ENCODE data around the gene ATP5IF1.

DNA sequence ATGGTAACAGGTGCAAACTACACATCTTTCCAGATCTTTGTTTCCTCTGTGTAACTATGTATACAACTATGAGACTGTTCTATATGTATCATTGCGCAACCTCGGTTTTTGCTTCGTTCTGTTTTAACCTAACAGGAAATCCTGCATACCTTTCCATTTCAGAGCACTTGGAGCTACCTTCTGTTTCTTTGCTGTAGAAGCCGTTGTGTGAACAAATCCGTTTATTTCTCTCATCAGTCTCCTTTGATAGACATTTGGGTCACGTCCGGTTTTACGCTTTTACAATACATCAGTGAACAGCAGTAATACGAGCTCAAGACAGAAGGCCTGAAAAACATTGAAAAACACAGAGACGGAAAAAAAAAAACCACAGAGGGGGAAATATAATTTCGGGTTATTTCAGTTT lies 10.5 kb downstream of the ATP5IF1 start:
- TF ChIP-seq, protein P1, sequence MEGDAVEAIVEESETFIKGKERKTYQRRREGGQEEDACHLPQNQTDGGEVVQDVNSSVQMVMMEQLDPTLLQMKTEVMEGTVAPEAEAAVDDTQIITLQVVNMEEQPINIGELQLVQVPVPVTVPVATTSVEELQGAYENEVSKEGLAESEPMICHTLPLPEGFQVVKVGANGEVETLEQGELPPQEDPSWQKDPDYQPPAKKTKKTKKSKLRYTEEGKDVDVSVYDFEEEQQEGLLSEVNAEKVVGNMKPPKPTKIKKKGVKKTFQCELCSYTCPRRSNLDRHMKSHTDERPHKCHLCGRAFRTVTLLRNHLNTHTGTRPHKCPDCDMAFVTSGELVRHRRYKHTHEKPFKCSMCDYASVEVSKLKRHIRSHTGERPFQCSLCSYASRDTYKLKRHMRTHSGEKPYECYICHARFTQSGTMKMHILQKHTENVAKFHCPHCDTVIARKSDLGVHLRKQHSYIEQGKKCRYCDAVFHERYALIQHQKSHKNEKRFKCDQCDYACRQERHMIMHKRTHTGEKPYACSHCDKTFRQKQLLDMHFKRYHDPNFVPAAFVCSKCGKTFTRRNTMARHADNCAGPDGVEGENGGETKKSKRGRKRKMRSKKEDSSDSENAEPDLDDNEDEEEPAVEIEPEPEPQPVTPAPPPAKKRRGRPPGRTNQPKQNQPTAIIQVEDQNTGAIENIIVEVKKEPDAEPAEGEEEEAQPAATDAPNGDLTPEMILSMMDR (conservative IDR thresholded peaks at IDR 0.05; ENCODE audit: low read depth, low read length), result no peak
- TF ChIP-seq MAFK (IDR thresholded peaks at IDR 0.05; ENCODE audit: low read depth, low read length) (no peak), POLR2A (IDR thresholded peaks at IDR 0.05; ENCODE audit: low read depth, low read length) (no peak), BHLHE40 (IDR thresholded peaks at IDR 0.05; ENCODE audit: low read depth, low read length) (no peak), CHD1 (IDR thresholded peaks at IDR 0.05; ENCODE audit: low read depth, low read length) (no peak), MAZ (IDR thresholded peaks at IDR 0.05; ENCODE audit: borderline replicate concordance, low read depth, low read length) (no peak), NFE2L2 (IDR thresholded peaks at IDR 0.05; ENCODE audit: low read depth, low read length) (no peak), RFX5 (IDR thresholded peaks at IDR 0.05; ENCODE audit: low read depth, low read length) (no peak; the same call in 1 of the 2 replicates)
- TF ChIP-seq, protein P2, sequence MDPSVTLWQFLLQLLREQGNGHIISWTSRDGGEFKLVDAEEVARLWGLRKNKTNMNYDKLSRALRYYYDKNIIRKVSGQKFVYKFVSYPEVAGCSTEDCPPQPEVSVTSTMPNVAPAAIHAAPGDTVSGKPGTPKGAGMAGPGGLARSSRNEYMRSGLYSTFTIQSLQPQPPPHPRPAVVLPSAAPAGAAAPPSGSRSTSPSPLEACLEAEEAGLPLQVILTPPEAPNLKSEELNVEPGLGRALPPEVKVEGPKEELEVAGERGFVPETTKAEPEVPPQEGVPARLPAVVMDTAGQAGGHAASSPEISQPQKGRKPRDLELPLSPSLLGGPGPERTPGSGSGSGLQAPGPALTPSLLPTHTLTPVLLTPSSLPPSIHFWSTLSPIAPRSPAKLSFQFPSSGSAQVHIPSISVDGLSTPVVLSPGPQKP (IDR thresholded peaks at IDR 0.05; ENCODE audit: borderline replicate concordance, low read depth, low read length), result no peak
- TF ChIP-seq, protein P3, sequence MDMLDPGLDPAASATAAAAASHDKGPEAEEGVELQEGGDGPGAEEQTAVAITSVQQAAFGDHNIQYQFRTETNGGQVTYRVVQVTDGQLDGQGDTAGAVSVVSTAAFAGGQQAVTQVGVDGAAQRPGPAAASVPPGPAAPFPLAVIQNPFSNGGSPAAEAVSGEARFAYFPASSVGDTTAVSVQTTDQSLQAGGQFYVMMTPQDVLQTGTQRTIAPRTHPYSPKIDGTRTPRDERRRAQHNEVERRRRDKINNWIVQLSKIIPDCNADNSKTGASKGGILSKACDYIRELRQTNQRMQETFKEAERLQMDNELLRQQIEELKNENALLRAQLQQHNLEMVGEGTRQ (IDR thresholded peaks at IDR 0.05; ENCODE audit: low read depth, low read length), result no peak

All from IMR-90 (cell line).